Measurements from ENCODE around the gene CYP27C1. TPM values are rescaled to one million over a fixed set of nuclear protein-coding genes. Genes with fewer than 3 reads are reported as not detected.

Gene CYP27C1
- polyA plus RNA-seq, 1 donor (not counting 4 experiments of a cell fraction or from before 2014, with no cell fraction given), result 6.1 TPM

- dilution Hi-C loops (cut with MboI; ENCODE audit: extremely low pct_ligation_motif_present, low sequenced_read_pairs), result no loop called here
- H3K9me1 ChIP-seq (ENCODE audit: control insufficient read depth, extremely low read depth, insufficient read depth, low read length), result no peaks in the 10 kb centered on the region
- no peak for DNase-seq (ENCODE audit: low read depth, low spot score)
- no peaks in the 10 kb centered on the region for H3K9me3 ChIP-seq (ENCODE audit: control insufficient read depth, low read depth, low read length)
- H3K9ac ChIP-seq (ENCODE audit: control insufficient read depth, extremely low read depth, insufficient read depth, low read length), result no peak overlapping the region
- H2AFZ ChIP-seq (ENCODE audit: control insufficient read depth, low read length), result no peak overlapping the region
- H4K20me1 ChIP-seq (ENCODE audit: control insufficient read depth, extremely low read depth, insufficient read depth, low read length), result no peaks in the 10 kb centered on the region
- peaks cover 37% of the 10 kb centered on the region for H3K4me1 ChIP-seq (ENCODE audit: control insufficient read depth, extremely low read depth, insufficient read depth, low read length)
- H3K27ac ChIP-seq (ENCODE audit: control insufficient read depth, insufficient read depth, low read length), result no peak overlapping the region
- no peak overlapping the region for H3K4me3 ChIP-seq (ENCODE audit: control insufficient read depth in 2 of 3, extremely low read depth in 1 of 3, insufficient read depth in 2 of 3, low read depth in 1 of 3, low read length in 3 of 3)
- no peaks in the 10 kb centered on the region for H3K36me3 ChIP-seq (ENCODE audit: control insufficient read depth in 2 of 2, extremely low read depth in 1 of 2, insufficient read depth in 2 of 2, low read length in 2 of 2)
- H3K79me2 ChIP-seq (ENCODE audit: control insufficient read depth, insufficient read depth, low read length), result no peaks in the 10 kb centered on the region
- H3K4me2 ChIP-seq (ENCODE audit: control insufficient read depth, extremely low read depth, insufficient read depth, low read depth, low read length), result no peak overlapping the region
- H3K27me3 ChIP-seq (ENCODE audit: control insufficient read depth, extremely low read depth, insufficient read depth, low read length), result no peaks in the 10 kb centered on the region
- FAIRE-seq, result no peak
- no peak for TF ChIP-seq EZH2 (IDR thresholded peaks at IDR 0.05; ENCODE audit: low read length)
- TF ChIP-seq CTCF (optimal IDR thresholded peaks at IDR 0.05 in 1 of 3, IDR thresholded peaks at IDR 0.05 in 1 of 3, conservative IDR thresholded peaks at IDR 0.05 in 1 of 3; ENCODE audit: extremely low read depth in 1 of 3, insufficient read depth in 2 of 3, low read length in 3 of 3), result no peak
These were observed 69.1 kb downstream of the CYP27C1 start for GRCh38 chr2:127150996-127151395.

- H3K9me1 ChIP-seq (ENCODE audit: control insufficient read depth, extremely low read depth, insufficient read depth, low read length), result no peaks in the 10 kb centered on the region
- dilution Hi-C loops (cut with MboI; ENCODE audit: extremely low pct_ligation_motif_present, low sequenced_read_pairs), result no loop called here
- no peaks in the 10 kb centered on the region for H4K20me1 ChIP-seq (ENCODE audit: control insufficient read depth, extremely low read depth, insufficient read depth, low read length)
- peak overlapping the region; percentile 67 for H3K27ac ChIP-seq (ENCODE audit: control insufficient read depth, insufficient read depth, low read length)
- FAIRE-seq (peak; percentile 67), DNase-seq (ENCODE audit: low read depth, low spot score) (peak; percentile 63)
- H2AFZ ChIP-seq (ENCODE audit: control insufficient read depth, low read length), result no peak overlapping the region
- peaks cover 44% of the 10 kb centered on the region for H3K4me1 ChIP-seq (ENCODE audit: control insufficient read depth, extremely low read depth, insufficient read depth, low read length)
- peak overlapping the region; percentile 22 for H3K4me2 ChIP-seq (ENCODE audit: control insufficient read depth, extremely low read depth, insufficient read depth, low read depth, low read length)
- H3K9me3 ChIP-seq (ENCODE audit: control insufficient read depth, low read depth, low read length), result no peaks in the 10 kb centered on the region
- H3K36me3 ChIP-seq (ENCODE audit: control insufficient read depth in 2 of 2, extremely low read depth in 1 of 2, insufficient read depth in 2 of 2, low read length in 2 of 2), result no peaks in the 10 kb centered on the region
- TF ChIP-seq CTCF (optimal IDR thresholded peaks at IDR 0.05 in 1 of 3, IDR thresholded peaks at IDR 0.05 in 1 of 3, conservative IDR thresholded peaks at IDR 0.05 in 1 of 3; ENCODE audit: extremely low read depth in 1 of 3, insufficient read depth in 2 of 3, low read length in 3 of 3) (no peak), EZH2 (IDR thresholded peaks at IDR 0.05; ENCODE audit: low read length) (no peak)
- H3K79me2 ChIP-seq (ENCODE audit: control insufficient read depth, insufficient read depth, low read length), result no peaks in the 10 kb centered on the region
- no peaks in the 10 kb centered on the region for H3K27me3 ChIP-seq (ENCODE audit: control insufficient read depth, extremely low read depth, insufficient read depth, low read length)
- no peak overlapping the region for H3K9ac ChIP-seq (ENCODE audit: control insufficient read depth, extremely low read depth, insufficient read depth, low read length)
- no peak overlapping the region for H3K4me3 ChIP-seq (ENCODE audit: control insufficient read depth in 2 of 3, extremely low read depth in 1 of 3, insufficient read depth in 2 of 3, low read depth in 1 of 3, low read length in 3 of 3)
These were observed 70.7 kb downstream of the CYP27C1 start for GRCh38 chr2:127149384-127149783.
